Neural progenitor cell (in vitro differentiated cells): ENCODE measurements around the gene PRDM2.

ENCODE experiments used
- CTCF ChIP-seq: fragments of 200-600 bp; sonication (generic); IDR thresholded peaks from 2 replicates; pipeline ENCODE4 v1.5.1; 2017; ENCODE audit warnings: antibody characterized with exemption, mild to moderate bottlenecking
- EZH2 ChIP-seq: fragments of 200-600 bp; sonication (generic); IDR thresholded peaks from 2 replicates; pipeline ENCODE4 v1.6.1; 2017; ENCODE audit warnings: antibody characterized with exemption, mild to moderate bottlenecking, moderate library complexity

GRCh38 chr1:13838236-13838635 lies 138.2 kb downstream of the PRDM2 start:
- TF ChIP-seq EZH2 = no peak
- no peak for TF ChIP-seq CTCF
